ENCODE measurements around the gene APLF. TPM values are rescaled to one million over a fixed set of nuclear protein-coding genes. Genes with fewer than 3 reads are reported as not detected.

Gene APLF
- total RNA-seq, 1 donor from 2014 or later, result 11.6 TPM

DNA sequence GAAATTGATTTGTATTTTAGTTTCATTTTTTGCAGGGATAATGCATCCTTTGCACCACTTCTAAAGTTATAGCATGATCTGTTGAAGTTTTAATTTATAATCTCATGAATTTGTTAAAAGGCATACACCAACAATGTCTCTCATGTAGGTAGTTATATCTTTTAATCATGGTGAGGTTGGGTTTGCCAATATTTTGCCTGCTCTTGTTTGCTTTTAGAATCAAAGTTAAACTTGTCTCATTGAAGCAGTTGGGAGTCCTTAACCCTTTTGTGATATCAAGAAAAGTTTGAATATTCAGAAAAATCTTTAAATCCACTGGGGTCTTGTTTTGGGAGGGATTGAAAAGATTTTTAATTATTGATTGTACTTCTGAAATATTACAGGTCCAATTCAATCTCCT, 31.7 kb downstream of the APLF start:
- H3K9me3 Mint-ChIP-seq (ENCODE audit: low read depth), result peaks cover 7% of the 10 kb centered on the region
- H3K27ac Mint-ChIP-seq, result no peak overlapping the region
- H3K36me3 Mint-ChIP-seq (ENCODE audit: insufficient read depth), result peaks cover 12% of the 10 kb centered on the region
- H3K4me3 Mint-ChIP-seq (ENCODE audit: low read depth), result no peak overlapping the region
- TF ChIP-seq, protein P1, sequence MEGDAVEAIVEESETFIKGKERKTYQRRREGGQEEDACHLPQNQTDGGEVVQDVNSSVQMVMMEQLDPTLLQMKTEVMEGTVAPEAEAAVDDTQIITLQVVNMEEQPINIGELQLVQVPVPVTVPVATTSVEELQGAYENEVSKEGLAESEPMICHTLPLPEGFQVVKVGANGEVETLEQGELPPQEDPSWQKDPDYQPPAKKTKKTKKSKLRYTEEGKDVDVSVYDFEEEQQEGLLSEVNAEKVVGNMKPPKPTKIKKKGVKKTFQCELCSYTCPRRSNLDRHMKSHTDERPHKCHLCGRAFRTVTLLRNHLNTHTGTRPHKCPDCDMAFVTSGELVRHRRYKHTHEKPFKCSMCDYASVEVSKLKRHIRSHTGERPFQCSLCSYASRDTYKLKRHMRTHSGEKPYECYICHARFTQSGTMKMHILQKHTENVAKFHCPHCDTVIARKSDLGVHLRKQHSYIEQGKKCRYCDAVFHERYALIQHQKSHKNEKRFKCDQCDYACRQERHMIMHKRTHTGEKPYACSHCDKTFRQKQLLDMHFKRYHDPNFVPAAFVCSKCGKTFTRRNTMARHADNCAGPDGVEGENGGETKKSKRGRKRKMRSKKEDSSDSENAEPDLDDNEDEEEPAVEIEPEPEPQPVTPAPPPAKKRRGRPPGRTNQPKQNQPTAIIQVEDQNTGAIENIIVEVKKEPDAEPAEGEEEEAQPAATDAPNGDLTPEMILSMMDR (IDR thresholded peaks at IDR 0.05; ENCODE audit: unreplicated experiment), result no peak
- H3K4me1 Mint-ChIP-seq (ENCODE audit: low read depth), result peaks cover 3% of the 10 kb centered on the region
- H3K27me3 Mint-ChIP-seq, result no peaks in the 10 kb centered on the region
- no peak for DNase-seq (ENCODE audit: low spot score, unreplicated experiment)

DNA sequence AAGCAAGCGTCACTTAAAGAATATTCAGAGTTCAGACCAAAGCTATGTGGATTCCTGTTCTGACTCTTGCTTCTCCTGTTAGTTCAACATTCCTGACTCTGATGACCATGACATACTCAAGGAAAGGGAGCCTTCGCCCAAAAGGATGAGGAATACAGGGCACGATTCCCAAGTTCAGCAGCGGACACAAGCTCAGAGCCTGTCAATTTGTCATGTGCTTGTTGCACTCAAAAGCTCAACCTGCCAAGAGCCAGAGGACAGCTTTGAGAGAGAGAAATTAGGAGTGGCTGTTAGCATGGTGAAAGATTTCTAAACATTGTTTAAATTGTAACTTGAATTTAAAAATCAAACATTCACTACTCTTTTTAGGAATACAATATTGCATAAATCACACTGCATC, 33.3 kb downstream of the APLF start:
- Mint-ChIP-seq H3K4me1 (ENCODE audit: low read depth) (peaks cover 3% of the 10 kb centered on the region), H3K9me3 (ENCODE audit: low read depth) (peaks cover 7% of the 10 kb centered on the region), H3K27ac (no peak overlapping the region), H3K36me3 (ENCODE audit: insufficient read depth) (peaks cover 7% of the 10 kb centered on the region), H3K4me3 (ENCODE audit: low read depth) (no peak overlapping the region), H3K27me3 (no peaks in the 10 kb centered on the region)
- TF ChIP-seq, protein P1 (IDR thresholded peaks at IDR 0.05; ENCODE audit: unreplicated experiment), result no peak
- DNase-seq (ENCODE audit: low spot score, unreplicated experiment), result no peak

DNA sequence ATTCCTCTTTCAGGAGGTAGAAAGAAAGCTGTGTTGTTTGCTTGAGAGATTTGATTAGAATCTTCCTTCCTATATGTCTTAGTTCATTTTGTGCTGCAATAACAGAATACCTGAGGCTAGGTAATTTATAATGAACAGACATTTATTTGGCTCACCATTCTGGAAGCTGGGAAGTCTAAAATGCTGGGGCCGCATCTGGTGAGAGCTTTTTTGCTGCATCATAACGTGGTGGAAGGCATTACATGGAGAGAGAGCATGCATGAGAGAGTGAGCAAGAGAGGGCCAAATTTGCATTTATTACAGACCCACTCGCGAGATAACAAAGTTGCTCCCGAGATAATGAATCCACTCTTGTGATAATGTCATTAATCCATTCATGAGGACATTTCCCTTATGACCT, 34.4 kb downstream of the APLF start:
- TF ChIP-seq, protein P1 (IDR thresholded peaks at IDR 0.05; ENCODE audit: unreplicated experiment), result no peak
- H3K4me3 Mint-ChIP-seq (ENCODE audit: low read depth), result no peak overlapping the region
- H3K36me3 Mint-ChIP-seq (ENCODE audit: insufficient read depth), result peaks cover 2% of the 10 kb centered on the region
- H3K9me3 Mint-ChIP-seq (ENCODE audit: low read depth), result peaks cover 2% of the 10 kb centered on the region
- H3K27me3 Mint-ChIP-seq, result no peaks in the 10 kb centered on the region
- no peak overlapping the region for H3K27ac Mint-ChIP-seq
- peaks cover 3% of the 10 kb centered on the region for H3K4me1 Mint-ChIP-seq (ENCODE audit: low read depth)
- no peak for DNase-seq (ENCODE audit: low spot score, unreplicated experiment)

DNA sequence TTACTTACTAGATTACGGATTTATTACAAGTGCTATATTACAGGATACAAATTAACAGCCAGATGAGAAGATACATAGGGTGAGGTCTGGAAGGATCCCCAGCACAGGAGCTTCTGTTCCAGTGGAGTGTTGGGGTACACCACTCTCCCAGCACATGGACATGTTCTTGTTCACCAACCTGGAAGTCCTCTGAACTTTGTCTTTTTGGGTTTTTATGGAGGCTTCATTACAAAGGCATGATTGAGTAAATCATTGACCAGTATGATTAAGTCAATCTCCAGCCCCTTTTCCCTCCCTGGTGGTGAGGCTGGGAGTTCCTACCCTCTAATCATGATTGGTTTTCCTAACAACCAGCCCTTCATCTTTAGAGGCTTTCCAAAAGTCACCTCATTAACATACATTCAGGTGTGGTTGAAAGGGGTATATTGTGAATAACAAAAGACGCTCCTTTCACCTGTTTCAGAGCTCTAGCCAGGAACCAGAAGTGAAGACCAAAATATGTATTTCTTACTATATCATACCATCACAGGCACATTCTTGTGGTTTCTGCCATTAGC, 38.3 kb downstream of the APLF start:
- H3K27me3 Mint-ChIP-seq, result no peaks in the 10 kb centered on the region
- TF ChIP-seq, protein P1 (IDR thresholded peaks at IDR 0.05; ENCODE audit: unreplicated experiment), result no peak
- peaks cover 8% of the 10 kb centered on the region for H3K36me3 Mint-ChIP-seq (ENCODE audit: insufficient read depth)
- H3K4me3 Mint-ChIP-seq (ENCODE audit: low read depth), result no peak overlapping the region
- no peaks in the 10 kb centered on the region for H3K9me3 Mint-ChIP-seq (ENCODE audit: low read depth)
- no peak for DNase-seq (ENCODE audit: low spot score, unreplicated experiment)
- peaks cover 3% of the 10 kb centered on the region for H3K4me1 Mint-ChIP-seq (ENCODE audit: low read depth)
- no peak overlapping the region for H3K27ac Mint-ChIP-seq

DNA sequence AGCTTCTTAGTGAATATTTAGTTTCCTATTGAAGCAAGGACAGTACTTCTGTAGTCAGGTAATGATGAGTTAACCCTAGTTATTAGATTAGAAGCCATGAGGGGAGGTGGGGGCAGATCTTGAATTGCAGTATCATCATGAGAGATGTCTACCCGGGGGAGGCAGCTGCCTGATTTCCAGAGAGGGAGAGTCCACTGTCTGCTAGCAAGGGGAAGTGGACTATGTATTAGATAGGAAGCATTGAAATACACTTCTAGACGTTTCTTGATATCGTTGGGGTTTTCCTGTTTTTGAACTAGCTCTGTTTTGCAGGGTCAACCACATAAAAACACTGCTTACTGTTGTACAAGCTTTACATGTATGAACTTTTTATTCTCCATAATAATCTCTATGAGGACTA, 38.8 kb downstream of the APLF start:
- Mint-ChIP-seq H3K27ac (no peak overlapping the region), H3K36me3 (ENCODE audit: insufficient read depth) (peaks cover 8% of the 10 kb centered on the region), H3K4me3 (ENCODE audit: low read depth) (no peak overlapping the region), H3K9me3 (ENCODE audit: low read depth) (no peaks in the 10 kb centered on the region), H3K4me1 (ENCODE audit: low read depth) (peaks cover 3% of the 10 kb centered on the region), H3K27me3 (no peaks in the 10 kb centered on the region)
- TF ChIP-seq, protein P1 (IDR thresholded peaks at IDR 0.05; ENCODE audit: unreplicated experiment), result no peak
- DNase-seq (ENCODE audit: low spot score, unreplicated experiment), result no peak
